ENCODE data around the gene BRAF.

DNA sequence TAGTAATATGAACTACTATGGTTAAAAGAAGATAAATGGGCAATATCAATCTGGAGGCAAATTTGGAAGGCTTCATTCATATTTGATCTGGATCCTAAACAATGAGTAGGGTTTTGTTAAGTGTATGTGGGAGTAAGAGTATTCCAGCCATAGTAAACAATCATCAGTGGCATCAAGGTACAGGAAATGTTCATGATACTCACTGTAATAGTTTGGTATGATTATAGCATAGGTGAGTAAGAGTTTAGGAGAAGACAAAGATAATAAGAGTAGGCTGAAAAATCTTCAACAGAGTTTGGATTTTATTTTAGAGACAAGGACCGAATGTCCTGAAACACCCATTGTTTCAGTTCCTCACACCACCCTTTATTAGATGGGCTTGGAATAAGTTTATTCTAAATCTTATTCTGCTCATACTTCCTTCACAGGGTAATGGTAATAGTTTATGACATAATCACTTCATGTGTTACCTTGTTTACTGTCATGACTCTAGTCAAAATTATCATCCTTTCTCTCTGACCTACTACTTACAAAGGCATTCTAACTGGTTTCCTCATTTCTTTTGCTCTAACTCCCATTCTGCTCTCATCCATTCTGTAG lies 38.9 kb downstream of the BRAF start:
- TF ChIP-seq, protein P1, sequence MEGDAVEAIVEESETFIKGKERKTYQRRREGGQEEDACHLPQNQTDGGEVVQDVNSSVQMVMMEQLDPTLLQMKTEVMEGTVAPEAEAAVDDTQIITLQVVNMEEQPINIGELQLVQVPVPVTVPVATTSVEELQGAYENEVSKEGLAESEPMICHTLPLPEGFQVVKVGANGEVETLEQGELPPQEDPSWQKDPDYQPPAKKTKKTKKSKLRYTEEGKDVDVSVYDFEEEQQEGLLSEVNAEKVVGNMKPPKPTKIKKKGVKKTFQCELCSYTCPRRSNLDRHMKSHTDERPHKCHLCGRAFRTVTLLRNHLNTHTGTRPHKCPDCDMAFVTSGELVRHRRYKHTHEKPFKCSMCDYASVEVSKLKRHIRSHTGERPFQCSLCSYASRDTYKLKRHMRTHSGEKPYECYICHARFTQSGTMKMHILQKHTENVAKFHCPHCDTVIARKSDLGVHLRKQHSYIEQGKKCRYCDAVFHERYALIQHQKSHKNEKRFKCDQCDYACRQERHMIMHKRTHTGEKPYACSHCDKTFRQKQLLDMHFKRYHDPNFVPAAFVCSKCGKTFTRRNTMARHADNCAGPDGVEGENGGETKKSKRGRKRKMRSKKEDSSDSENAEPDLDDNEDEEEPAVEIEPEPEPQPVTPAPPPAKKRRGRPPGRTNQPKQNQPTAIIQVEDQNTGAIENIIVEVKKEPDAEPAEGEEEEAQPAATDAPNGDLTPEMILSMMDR (IDR thresholded peaks at IDR 0.05), result no peak
- no peak for TF ChIP-seq POLR2A (IDR thresholded peaks at IDR 0.05)
- no peak for TF ChIP-seq EP300 (IDR thresholded peaks at IDR 0.05)

Data from tibial nerve (tissue), 4 donors.